Measurements from ENCODE around the gene MIB2.

The MIB2 gene

DNA sequence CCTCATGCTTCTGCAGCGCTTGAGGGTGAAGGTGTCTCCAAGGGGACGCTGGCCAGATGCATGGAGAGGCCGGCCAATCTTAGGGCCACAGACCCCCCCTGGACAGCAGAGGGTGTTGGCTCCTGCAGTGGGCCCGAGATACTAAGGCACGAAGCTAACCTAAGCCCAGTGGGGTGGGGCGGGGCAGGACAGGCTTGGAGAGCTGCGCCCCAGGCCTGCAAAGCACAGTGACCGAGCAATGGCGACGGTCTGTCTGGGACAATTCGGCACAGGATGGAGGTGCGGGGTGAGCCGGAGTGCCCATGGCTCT, 16.6 kb upstream of the MIB2 start:
- Histone ChIP-seq H3K27me3 (ENCODE audit: control insufficient read depth, insufficient read depth, low read length, poor library complexity, severe bottlenecking) (peaks cover 84% of the 10 kb centered on the region), H3K27ac (ENCODE audit: insufficient read depth, low read depth, low read length, poor library complexity, severe bottlenecking) (no peak overlapping the region), H3K36me3 (ENCODE audit: control insufficient read depth, insufficient read depth, low read length) (no peaks in the 10 kb centered on the region), H3K9me3 (ENCODE audit: control insufficient read depth, low read length) (no peaks in the 10 kb centered on the region), H3K4me3 (ENCODE audit: insufficient read depth, low read depth, low read length) (no peak overlapping the region), H3K4me1 (ENCODE audit: control insufficient read depth, insufficient read depth, low read length) (peaks cover 6% of the 10 kb centered on the region)
- 95 to 96% methylated on average over 13 of the region's 13 CpGs for WGBS, 2 experiments

DNA sequence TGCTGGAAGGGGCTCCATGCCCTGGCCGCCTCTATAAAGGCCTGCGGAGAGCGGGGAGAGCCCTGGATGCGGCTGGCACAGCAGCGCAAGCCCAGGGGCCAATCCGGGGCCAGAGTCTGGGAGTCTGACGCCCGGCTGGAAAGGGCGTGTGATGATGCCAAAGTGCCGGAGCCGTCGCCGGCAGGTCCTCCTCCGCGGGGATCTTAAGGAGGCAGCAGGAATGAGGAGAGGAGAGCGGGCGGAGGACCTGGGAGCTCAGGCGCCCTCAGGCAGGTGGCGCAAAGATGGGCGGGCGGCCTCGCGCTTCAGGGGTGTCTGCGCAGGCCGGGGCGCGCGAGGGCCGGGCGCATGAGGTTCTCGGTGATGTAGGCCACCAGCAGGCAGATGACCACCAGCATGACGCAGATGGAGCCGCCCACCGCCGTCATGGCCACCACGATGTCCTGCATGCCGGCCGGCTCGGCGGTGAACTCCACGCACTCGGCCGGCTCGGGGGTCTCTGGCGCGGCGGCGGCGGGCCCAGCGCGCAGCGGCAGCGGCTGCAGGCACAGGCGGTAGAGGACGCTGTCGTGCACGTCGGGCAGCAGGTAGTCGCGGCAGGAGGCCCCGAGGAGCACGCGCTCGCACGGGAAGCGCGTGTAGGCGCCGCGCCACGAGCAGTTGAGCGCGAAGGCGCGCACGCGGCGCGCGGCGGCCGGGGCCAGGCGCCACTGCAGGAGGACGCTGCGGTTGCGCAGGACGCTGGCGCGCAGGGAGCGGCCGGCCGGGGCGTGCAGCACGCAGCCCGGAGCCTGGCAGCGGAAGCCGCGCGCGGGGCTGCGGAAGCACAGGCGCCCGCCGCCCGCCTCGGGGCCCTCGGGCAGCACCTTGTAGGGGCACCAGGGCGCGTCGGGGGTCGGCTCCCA, 16.0 kb upstream of the MIB2 start:
- 18 to 20% methylated on average over 111 of the region's 111 CpGs for WGBS, 2 experiments
- H3K27ac ChIP-seq (ENCODE audit: insufficient read depth, low read depth, low read length, poor library complexity, severe bottlenecking): no peak overlapping the region
- H3K4me1 ChIP-seq (ENCODE audit: control insufficient read depth, insufficient read depth, low read length): peaks cover 6% of the 10 kb centered on the region
- H3K36me3 ChIP-seq (ENCODE audit: control insufficient read depth, insufficient read depth, low read length): no peaks in the 10 kb centered on the region
- peaks cover 88% of the 10 kb centered on the region for H3K27me3 ChIP-seq (ENCODE audit: control insufficient read depth, insufficient read depth, low read length, poor library complexity, severe bottlenecking)
- H3K4me3 ChIP-seq (ENCODE audit: insufficient read depth, low read depth, low read length): peak overlapping the region; percentile 33
- H3K9me3 ChIP-seq (ENCODE audit: control insufficient read depth, low read length): no peaks in the 10 kb centered on the region

DNA sequence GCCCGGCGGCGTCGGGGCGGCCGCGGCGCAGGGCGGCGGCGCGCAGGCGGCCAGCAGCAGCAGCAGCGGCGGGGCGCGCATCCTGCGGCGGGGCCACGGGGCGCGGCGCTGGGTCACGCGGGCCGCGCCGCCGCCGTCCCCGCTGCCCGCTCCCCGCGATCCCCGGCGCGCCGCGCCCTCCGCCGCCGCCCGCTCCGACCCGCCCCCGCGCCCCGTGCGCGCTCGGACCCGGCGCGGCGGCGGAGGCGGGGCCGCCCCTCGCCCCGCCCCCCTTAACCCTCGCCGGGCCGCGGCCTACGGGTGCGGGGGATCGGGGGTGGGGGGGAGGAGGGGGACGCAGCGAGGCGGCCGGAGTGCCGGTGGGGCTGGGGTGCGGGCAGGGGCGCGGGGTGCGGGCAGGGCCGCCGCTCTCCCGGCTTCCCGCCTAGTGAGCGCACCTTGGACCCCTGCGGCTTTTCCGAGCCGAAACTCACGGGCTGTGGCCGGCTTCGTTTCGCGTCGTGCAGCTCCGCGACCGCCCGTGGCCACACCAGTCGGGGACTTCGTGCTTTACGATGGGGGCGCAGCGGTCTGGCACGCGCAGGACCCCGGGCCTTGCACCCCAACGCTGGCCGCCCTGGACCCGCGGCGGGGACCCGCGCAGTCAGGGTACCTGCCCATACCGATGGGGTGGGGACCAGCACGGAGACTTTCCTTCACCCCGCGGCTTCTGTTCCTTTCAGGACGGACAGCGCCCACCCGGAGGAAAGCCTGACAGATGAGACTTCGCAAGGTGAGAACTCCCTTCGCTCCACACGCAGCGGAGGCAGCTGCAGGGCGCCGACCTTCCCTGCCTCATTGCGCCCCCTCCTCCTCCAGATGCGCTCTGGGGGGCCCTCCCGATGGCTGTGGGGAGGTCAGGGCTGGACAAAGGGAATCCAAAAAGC, 15.1 kb upstream of the MIB2 start, which contains the start of gene FNDC10:
Gene FNDC10, minus strand, starts transcription at position 201 of the 926 bp plus-strand sequence. Its CDS starts 120 bp downstream, at position 81.
- Histone ChIP-seq H3K4me1 (ENCODE audit: control insufficient read depth, insufficient read depth, low read length) (peaks cover 6% of the 10 kb centered on the region), H3K27ac (ENCODE audit: insufficient read depth, low read depth, low read length, poor library complexity, severe bottlenecking) (no peak within 1 kb of the TSS), H3K36me3 (ENCODE audit: control insufficient read depth, insufficient read depth, low read length) (no peaks in the 10 kb centered on the region), H3K4me3 (ENCODE audit: insufficient read depth, low read depth, low read length) (peak within 1 kb of the TSS; percentile 47), H3K9me3 (ENCODE audit: control insufficient read depth, low read length) (no peaks in the 10 kb centered on the region), H3K27me3 (ENCODE audit: control insufficient read depth, insufficient read depth, low read length, poor library complexity, severe bottlenecking) (peaks cover 83% of the 10 kb centered on the region)
- 2% methylated on average over 123 to 125 of the region's 125 CpGs for WGBS, 2 experiments

DNA sequence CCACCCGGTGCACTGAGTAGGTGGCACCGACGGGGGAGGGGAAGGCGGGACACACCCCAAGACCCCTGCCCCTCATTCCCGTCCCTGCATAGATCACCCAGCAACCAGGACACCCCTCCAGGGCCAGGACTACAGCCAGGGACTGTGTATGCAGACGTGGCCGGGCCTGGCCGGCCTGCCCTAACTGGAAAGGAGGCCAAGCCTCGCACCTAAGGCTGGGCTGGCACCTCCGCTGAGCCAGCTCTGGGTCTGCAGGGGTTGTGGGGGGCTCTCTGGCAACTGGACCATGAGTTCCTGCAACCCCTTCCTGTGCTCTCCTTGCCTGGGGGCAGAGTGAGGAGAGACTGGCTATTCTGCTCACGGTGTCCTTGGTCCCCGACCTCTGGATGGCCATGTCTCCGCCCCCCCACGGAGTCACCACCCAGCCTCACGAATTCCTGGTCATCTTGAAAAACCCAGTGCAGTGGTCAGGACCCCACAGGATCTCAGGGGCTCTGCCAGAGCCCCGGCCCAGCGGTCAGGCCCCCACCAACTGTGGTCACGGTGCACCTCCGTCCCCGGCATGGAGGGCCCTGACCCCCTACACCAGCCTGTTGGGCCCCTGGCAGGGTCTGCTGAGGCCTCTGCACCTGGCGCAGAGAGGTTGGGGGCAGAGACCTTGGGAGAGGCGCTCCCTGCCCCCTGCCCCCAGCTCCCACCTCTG, 14.3 kb upstream of the MIB2 start:
- H3K9me3 ChIP-seq (ENCODE audit: control insufficient read depth, low read length): no peaks in the 10 kb centered on the region
- 71 to 75% methylated on average over 22 of the region's 22 CpGs for WGBS, 2 experiments
- no peak overlapping the region for H3K4me3 ChIP-seq (ENCODE audit: insufficient read depth, low read depth, low read length)
- H3K27me3 ChIP-seq (ENCODE audit: control insufficient read depth, insufficient read depth, low read length, poor library complexity, severe bottlenecking): peaks cover 75% of the 10 kb centered on the region
- H3K4me1 ChIP-seq (ENCODE audit: control insufficient read depth, insufficient read depth, low read length): peaks cover 6% of the 10 kb centered on the region
- H3K27ac ChIP-seq (ENCODE audit: insufficient read depth, low read depth, low read length, poor library complexity, severe bottlenecking): no peak overlapping the region
- no peaks in the 10 kb centered on the region for H3K36me3 ChIP-seq (ENCODE audit: control insufficient read depth, insufficient read depth, low read length)

DNA sequence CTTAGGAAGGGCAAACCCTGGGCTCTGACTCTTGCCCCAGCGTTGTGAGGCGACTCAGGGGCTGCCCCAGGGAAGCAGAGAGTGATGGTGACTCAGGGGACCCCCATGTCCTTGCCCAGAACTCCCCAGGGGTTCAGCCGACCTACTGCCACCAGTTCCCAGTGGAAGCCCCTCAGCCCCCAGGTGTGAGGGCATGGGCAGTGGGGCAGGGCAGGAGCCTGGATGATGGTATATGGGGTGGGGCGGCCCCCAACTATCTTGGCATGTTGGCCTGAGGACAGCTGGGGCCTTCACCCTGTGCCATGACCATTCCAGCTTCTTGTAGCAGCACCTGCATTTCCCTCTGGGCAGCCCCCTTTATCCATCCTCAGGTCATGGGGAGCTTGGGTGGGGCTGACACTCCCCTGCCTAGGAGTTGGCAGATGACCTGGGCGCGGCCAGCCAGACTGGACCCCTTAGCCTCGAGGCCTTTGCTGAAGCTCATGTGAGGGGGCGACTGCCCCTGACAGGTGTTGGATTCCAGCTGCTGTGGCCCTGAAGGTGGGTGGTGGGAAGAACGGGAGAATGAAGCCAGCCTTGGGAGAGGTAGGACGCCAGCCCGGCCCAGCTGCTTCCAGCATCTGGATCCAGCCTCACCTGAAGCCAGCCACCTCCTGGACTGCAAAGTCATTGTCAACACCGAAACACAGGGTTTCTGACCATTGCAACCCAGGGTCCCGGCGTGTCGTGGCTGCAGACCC, 13.6 kb upstream of the MIB2 start:
- Histone ChIP-seq H3K4me3 (ENCODE audit: insufficient read depth, low read depth, low read length) (no peak overlapping the region), H3K4me1 (ENCODE audit: control insufficient read depth, insufficient read depth, low read length) (peaks cover 6% of the 10 kb centered on the region), H3K36me3 (ENCODE audit: control insufficient read depth, insufficient read depth, low read length) (no peaks in the 10 kb centered on the region), H3K9me3 (ENCODE audit: control insufficient read depth, low read length) (no peaks in the 10 kb centered on the region), H3K27ac (ENCODE audit: insufficient read depth, low read depth, low read length, poor library complexity, severe bottlenecking) (no peak overlapping the region), H3K27me3 (ENCODE audit: control insufficient read depth, insufficient read depth, low read length, poor library complexity, severe bottlenecking) (peaks cover 68% of the 10 kb centered on the region)
- WGBS, 2 experiments: 90 to 94% methylated on average over 15 of the region's 15 CpGs

DNA sequence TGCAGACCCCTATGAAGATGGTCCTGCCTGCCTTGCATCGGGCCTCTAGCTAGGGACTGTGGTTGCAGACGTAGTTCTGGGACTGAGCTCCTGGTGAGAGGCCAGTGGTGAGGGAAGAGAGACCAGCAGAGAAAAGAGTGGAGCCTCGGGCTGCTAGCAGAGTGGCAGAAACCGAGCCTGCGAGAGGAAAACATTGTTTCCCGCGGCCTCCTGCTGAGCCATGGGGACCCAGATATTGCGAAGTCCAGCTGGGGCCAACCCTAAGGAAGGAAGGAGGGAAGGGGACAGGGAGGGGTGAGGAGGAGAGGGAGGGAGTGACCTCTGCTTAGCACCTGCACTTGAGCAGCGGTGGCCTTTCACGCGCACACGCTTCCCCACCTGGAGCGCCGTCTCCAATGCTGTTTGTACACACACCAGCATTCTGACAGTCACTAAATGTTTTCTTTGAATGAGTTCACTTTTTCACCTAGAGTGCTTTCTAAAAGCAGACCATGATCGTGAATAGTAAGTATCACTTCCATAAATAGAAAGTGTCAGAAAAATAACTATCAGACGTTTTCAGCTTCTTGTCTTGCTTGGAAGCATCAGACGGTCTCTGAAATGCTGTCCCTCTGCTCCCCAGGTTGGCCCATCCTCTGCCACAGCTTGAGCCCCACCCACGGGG, 12.9 kb upstream of the MIB2 start:
- Histone ChIP-seq H3K36me3 (ENCODE audit: control insufficient read depth, insufficient read depth, low read length) (no peaks in the 10 kb centered on the region), H3K9me3 (ENCODE audit: control insufficient read depth, low read length) (no peaks in the 10 kb centered on the region), H3K4me3 (ENCODE audit: insufficient read depth, low read depth, low read length) (no peak overlapping the region), H3K4me1 (ENCODE audit: control insufficient read depth, insufficient read depth, low read length) (peaks cover 5% of the 10 kb centered on the region), H3K27ac (ENCODE audit: insufficient read depth, low read depth, low read length, poor library complexity, severe bottlenecking) (no peak overlapping the region), H3K27me3 (ENCODE audit: control insufficient read depth, insufficient read depth, low read length, poor library complexity, severe bottlenecking) (peaks cover 63% of the 10 kb centered on the region)
- WGBS, 2 experiments: 75% methylated on average over 18 of the region's 18 CpGs

DNA sequence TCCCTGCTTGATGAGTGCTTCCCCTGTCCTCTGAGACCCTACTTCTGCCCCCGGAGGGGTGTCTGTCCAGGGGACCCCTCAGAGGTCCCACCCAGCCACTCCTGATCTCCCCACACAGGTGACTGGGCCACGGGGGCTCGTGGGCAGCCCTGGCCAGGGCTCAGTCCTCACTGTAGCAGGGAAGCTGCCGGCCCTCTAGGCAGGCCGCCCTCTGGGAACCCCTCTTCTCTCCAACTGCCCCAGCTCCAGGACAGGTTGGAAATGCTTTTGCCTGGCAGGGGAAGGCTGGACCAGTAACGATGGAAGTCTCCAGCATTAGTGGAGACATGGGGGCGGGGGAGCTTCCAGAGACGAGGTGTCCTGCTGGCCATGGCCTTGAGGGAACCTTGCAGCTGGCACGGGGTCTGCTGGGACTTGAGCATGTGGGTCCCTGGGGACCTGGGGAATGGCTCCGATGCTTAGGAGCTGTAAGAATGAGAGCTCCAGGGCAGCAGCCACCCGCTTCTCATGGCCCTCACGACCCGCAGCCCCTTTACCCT, 12.3 kb upstream of the MIB2 start:
- 77 to 78% methylated on average over 13 of the region's 13 CpGs for WGBS, 2 experiments
- no peak overlapping the region for H3K4me3 ChIP-seq (ENCODE audit: insufficient read depth, low read depth, low read length)
- H3K27ac ChIP-seq (ENCODE audit: insufficient read depth, low read depth, low read length, poor library complexity, severe bottlenecking): no peak overlapping the region
- H3K36me3 ChIP-seq (ENCODE audit: control insufficient read depth, insufficient read depth, low read length): no peaks in the 10 kb centered on the region
- H3K4me1 ChIP-seq (ENCODE audit: control insufficient read depth, insufficient read depth, low read length): no peaks in the 10 kb centered on the region
- no peaks in the 10 kb centered on the region for H3K9me3 ChIP-seq (ENCODE audit: control insufficient read depth, low read length)
- H3K27me3 ChIP-seq (ENCODE audit: control insufficient read depth, insufficient read depth, low read length, poor library complexity, severe bottlenecking): peaks cover 57% of the 10 kb centered on the region

DNA sequence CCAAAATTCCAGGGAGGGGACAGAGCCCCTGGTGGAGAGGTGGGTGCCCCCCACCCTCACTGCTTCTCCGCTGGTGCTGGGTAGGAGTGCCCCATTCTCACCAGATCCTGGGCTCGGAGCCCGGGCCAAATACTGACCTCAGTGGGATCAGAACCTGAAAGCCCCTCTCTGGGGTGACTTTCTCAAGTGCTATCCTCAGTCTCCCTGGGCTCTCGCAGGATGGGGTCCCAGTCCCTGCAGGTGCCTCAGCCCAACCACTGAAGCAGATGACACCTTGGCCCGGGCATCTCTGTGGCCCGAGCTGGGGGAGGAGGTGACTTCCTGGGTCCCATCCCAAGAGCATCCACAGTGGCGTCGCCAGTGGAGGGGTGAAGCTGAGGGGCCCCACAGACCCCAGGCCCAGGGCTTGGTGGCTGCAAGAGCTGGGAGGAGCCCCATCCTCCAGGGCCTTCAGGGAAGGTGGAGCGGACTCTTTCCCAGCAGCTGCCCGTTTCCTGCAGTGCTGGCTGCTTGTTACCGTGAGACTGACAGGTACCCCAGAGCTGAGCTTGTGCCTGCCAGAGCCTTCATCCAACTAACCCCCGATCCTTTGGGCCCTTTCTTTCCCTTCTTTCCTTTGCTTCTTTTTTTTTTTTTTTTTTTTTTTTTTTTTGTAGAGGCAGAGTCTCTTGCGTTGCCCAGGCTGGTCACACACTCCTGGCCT, 11.5 kb upstream of the MIB2 start:
- H3K4me3 ChIP-seq (ENCODE audit: insufficient read depth, low read depth, low read length): no peak overlapping the region
- H3K27me3 ChIP-seq (ENCODE audit: control insufficient read depth, insufficient read depth, low read length, poor library complexity, severe bottlenecking): peaks cover 49% of the 10 kb centered on the region
- WGBS, 2 experiments: 73 to 79% methylated on average over 13 of the region's 13 CpGs
- no peaks in the 10 kb centered on the region for H3K9me3 ChIP-seq (ENCODE audit: control insufficient read depth, low read length)
- no peak overlapping the region for H3K27ac ChIP-seq (ENCODE audit: insufficient read depth, low read depth, low read length, poor library complexity, severe bottlenecking)
- H3K4me1 ChIP-seq (ENCODE audit: control insufficient read depth, insufficient read depth, low read length): no peaks in the 10 kb centered on the region
- H3K36me3 ChIP-seq (ENCODE audit: control insufficient read depth, insufficient read depth, low read length): no peaks in the 10 kb centered on the region

Measured in ectodermal cell (in vitro differentiated cells).